Activated T-helper 9 cell treated with anti-CD3 and anti-CD28 coated beads, Interleukin-2, amount 50 U/mL, for 16 hours (primary cell): ENCODE measurements around the gene ARID3A.

Source experiments
- DNase-seq: peaks from one replicate; pipeline ENCODE4 v3.0.0-alpha.2; 2020; ENCODE audit warnings: low read depth

Gene ARID3A

DNA sequence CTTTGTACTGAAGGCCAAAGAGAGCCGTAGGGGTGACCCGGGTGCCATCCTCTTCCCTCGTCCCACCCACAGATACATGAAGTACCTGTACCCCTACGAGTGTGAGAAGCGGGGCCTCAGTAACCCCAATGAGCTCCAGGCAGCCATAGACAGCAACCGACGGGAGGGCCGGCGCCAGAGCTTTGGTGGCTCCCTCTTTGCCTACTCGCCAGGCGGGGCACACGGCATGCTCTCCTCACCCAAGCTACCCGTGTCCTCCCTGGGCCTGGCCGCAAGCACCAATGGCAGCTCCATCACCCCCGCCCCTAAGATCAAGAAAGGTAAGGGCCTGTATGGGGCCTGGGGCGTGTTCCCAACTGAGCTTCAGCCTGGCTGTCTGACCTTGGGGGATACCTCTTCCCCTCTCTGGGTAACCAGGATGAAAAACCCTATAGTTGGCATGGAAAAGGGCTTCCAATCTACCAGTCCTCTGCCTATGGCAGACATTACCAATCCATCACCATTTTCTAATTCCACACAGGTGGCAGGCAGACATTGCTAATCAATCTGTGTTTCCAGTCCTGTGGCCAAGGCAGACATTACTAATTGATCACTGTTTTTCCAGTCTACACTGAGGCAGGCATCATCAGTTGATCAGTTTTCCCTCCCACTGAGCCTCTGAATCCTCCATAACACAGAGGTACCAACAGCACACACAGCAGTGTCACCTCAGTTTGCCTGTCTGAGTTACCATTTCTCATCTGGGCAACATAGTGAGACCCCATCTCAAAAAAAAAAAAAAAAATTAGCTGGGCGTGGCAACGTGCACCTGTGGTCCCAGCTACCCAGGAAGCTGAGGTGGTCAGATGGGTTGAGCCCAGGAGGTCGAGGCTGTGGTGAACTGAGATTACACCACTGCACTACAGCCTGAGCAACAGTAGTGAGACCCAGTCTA, 39.2 kb downstream of the ARID3A start:
- no peak for DNase-seq

DNA sequence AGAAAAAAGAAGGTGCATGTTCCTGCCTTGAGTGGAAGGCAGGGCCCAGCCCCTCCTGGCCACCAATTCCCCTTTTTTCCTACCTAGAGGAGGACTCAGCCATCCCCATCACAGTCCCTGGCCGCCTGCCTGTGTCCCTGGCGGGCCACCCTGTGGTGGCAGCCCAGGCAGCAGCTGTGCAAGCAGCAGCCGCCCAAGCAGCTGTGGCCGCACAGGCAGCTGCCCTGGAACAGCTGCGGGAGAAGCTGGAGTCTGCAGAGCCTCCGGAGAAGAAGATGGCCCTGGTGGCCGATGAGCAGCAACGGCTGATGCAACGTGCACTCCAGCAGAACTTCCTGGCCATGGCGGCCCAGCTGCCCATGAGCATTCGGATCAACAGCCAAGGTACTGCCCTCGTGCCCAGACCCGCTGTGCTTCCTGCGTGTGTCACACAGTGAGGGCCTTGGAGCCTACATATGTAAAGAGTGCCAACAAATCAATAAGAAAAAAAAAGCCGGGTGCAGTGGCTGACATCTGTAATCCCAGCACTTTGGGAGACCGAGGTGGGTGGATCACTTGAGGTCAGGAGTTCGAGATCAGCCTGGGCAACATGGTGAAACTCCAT, 40.8 kb downstream of the ARID3A start:
- DNase-seq = no peak

DNA sequence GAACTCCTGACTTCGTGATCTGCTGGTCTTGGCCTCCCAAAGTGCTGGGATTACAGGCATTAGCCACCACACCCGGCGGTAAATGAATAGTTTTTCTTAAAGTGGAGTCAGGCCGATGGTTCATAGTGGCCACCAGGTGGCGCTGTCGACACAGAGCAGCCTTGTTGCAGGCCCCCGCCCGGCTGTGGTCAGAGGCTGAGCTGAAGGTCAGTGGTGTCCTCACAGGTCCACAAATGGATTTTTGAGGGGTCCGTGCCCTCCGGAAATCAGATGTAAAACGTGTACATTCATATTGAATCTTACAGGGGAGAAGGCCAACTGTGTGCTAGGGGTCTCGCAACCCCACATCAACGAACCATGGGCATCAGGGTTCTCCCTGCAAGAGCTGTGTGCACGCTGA, 44.9 kb downstream of the ARID3A start:
- DNase-seq = no peak

DNA sequence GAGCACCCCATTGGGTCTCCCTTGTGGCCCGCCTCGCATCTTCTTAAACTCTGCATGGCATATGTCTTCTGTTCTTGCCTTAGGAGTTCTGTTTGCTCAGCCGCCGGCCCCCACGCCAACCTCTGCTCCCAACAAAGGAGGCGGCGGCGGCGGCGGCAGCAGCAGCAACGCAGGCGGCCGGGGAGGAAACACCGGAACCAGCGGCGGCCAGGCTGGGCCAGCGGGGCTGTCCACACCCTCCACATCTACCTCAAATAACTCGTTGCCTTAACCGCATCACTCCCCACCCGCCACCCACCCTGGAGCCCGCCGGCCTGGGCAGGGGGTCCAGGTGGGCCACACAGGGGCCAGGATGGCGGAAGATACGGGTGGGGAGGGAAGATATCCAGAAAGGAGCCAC, 46.0 kb downstream of the ARID3A start:
- DNase-seq = no peak

DNA sequence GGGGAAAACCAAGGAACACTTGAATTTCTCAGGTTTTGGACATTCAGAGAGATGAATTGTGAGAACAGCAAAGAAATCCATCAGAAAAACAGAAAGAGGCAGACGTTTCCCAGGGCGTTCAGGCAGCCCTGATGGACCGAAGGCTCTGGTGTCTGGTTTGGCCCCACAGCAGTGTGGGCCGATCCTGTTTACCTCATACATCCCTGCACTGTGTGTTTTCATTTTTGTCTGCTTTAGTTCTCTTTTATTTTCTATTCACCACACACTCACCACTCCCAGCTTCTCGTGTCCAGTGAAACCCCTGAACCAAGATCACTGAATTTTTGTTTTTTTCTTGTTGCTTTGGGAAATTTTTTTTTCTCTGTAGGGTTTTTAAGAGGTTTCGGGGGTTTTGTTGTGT, 46.4 kb downstream of the ARID3A start:
- no peak for DNase-seq

DNA sequence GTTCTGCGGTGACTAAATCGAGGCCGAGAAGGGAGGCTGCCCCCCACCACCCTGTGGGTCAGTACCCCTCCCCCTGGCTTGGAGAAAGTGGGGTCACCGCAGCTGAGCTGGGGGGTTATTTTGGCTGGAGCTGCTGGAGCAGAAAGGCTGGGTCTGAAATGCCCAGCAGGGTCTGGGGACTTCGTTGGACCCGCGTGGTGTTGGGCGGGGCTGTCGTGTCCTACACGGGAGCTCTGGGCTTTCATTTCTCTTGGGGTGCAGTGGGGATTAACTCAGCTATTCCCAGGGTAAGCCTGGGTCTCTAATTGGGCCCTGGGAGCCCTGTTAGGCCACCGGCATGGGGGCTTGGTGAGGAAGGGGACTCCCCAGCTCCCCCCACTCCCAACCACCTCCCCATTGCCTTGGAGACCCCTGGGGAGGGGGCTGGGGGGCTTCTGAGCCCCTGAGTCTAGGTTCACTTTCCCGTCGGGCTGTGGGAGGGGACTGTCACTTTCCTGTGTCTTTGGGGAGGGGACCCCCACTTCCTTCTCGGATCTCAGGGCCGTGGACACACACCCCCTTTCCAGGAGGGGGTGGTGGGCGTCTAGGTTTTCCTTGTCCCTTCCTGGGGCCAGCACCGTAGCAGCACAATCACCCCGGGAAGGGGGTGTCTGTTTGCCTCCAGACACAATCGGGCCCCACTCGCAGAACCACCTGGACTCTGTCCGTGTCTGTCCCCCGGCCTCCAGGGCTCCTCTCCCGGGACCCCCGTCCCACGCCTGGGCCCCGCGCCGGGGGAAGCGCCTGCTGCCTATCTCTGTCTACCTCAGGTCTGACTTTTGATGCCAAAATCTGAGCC, 48.1 kb downstream of the ARID3A start:
- no peak for DNase-seq

DNA sequence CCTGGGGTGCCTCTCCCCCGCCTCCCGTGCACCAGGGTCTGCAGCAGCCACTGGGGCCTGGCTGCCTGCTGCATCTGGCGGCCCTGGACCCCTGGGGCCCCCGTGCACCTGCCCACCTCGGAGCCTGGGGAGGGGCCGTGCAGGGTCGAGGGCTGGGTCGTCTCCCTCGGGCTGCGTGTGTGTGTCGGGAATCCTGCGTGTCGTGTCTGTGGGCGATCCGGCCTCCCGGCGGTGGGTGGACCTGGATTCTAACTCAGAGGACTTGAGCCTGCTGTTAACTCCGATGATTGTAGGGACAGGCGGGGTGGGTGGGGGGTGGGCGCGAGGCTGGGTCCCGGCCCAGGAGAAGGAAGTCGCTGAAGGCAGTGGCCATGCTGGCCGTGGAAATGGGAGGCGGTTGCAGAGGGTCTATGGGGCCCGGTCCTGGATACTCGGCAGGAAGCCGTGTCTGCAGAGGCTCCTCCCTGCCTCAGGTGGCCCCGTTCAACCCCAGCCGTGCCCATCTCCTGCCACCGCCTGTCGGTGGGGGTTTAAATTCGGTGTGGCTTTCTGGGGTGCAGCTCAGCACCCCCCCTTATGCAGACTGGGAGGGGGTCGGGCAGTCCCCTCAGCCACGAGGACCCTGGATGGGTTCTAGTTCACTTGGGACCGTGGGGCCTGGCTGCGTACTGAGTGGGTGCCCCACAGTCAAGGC, 48.9 kb downstream of the ARID3A start:
- no peak for DNase-seq

DNA sequence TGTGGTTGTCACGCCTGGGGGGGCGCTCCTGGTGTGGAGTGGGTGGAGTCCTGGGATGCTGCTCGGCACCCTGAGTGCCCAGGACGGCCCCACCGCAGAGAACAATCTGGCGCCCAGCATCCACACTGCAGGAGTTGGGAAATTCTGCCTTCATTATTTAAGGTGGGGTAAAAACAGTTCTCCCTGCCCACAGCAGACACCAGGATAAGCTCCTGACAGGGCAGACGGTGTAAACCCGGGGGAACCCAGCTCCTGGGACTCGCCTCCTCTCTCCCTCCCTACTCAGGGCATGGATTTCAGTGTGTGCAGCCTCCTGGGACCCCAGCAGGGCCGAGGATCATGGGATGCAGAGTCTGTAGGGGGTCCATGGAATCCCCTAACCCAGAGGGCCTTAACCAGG, 50.6 kb downstream of the ARID3A start:
- DNase-seq = no peak

DNA sequence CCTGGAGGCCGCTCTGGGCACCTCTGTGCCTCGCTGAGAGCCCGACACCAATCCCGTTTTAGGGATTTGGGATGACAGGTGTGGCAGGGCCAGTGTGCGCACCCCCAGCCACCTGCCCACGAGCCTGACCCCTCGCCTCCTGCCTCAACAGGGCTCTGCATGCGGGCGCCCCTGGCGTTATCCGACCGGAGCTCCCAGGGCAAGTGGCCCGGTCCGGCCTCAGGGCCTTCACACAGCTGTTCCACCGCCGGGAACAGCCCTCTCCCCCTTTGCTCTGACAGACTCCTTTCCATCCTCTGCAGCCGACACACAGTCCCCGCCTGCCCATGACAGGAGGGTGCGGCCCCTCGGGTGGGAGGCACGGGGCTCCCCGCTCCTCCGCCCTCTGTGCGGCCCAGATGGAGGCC, 51.2 kb downstream of the ARID3A start:
- no peak for DNase-seq

DNA sequence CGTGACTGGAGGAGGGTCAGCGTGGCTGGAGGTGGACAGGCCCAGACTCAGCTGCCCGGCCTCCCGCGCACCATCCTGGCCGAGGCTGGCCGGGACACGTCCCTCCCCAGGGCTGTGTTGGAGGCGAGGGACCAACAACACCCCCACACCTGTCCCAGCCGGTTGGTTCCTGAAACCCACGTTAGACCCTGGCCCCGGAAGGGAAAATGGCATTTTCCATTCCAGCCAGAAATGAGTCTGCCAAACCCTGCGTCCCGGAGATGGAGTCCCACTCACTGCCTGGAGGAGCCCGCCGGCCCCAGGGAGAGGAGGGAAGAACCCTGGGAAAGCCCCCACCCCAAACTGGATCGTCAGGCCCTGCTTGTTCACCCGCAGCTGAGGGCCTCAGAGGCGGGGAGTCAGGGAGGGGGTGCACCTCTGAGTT, 53.5 kb downstream of the ARID3A start:
- no peak for DNase-seq

DNA sequence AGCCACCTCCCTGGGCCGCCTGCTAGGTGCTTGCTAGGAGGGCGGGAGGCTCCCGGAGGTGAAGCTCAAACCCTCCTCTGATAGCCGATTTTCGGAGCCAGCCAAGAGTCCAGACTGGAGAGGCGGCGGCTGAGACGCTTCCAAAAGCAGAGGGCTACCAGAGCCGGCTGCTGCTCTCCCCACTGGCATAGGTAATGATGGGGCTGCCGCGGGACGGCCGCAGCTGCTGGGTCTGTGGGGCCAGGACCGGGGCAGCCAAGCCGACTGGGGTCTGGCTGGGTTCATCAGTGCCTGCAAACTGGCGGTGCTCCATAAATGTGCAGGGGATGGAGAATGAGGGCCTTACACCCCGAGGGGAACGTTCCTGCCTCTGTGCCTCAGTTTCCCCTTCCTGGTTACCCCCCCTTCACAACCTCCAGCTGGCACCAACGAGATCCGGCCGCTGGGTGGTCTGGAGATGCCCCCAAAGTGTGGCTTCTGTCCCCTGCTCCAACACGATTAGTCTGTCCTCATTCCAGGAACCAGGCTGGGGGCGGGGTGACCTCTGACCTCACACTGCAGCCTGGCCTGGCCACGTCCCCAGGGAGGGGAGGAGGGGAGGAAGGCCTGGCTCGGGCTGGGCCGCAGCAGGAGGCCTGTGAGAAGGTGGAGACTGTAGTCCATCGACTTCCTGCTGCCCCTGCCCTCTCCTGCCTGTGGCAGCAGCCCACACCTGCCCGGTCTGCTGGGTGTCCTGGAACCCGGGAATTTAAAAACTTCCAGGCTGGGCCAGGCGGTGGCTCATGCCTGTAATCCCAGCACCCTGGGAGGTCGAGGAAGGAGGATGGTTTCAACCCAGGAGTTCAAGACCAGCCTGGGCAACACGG, 54.5 kb downstream of the ARID3A start:
- no peak for DNase-seq

DNA sequence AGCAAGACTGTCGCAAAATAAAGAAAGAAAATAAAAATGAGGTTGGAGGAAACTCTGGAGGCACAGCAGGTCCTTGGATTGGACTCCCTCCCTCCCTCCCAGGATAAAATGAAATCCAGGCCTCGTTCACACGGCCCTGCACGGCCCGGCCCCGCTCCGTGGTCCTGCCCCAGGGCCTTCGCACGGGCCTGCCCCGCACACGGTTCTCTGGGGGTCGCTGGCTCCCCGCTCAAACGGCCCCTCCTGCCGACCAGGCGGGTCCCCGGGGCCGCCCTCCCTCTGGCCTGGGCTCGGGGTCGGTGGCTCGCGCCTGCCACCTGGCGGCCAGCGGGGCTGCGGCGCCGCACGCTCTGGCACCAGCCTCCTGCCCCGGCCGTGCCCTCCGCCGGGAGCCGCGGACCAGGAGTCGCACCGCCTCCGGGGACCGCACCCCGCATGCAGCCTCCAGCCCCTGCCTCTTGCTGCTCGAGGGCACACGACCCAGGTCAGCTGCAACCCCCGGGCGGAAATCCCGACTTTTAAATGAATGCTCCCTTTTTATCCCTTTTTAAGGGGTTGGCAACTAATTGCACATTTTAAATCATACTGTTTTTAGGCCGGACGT, 56.8 kb downstream of the ARID3A start:
- peak; percentile 69 for DNase-seq

DNA sequence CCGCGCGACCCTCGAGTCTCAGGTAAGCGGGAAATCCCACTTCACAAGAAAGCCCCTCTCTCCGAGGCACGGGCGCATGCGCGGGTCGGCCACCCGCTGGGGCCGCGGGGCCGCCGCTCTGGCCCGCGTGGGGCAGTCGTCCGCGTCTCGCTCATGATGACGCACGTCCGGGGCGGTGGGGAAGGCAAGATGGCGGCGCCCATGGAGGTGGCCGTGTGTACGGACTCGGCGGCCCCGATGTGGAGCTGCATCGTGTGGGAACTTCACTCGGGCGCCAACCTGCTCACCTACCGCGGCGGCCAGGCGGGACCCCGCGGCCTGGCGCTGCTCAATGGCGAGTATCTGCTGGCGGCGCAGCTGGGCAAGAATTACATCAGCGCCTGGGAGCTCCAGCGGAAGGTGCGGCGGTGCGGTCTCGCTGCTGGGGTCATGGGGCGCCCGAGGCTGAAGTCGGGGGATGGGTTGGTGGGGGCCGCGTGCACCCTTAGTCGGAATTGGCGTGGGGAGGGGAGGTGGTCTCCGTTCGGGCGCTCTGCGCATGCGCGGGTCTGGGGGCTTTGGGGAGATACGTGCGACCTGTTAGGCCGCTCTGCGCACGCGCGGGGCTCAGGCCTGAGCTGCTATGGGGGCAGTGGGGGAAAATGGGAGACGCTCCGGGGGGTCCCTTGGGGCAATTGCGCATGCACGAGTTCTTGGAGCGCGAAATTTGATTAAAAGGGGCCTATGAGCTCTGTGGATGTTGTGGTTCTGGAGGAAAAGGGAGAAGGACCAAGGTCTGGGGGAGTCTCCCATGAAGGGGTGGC, 58.5 kb downstream of the ARID3A start, which contains the start of gene WDR18:
Gene WDR18 (plus strand): TSS at position 181 of the 803 bp plus-strand sequence. CDS start 9 bp downstream, at position 190.
- DNase-seq = peak; percentile 88

DNA sequence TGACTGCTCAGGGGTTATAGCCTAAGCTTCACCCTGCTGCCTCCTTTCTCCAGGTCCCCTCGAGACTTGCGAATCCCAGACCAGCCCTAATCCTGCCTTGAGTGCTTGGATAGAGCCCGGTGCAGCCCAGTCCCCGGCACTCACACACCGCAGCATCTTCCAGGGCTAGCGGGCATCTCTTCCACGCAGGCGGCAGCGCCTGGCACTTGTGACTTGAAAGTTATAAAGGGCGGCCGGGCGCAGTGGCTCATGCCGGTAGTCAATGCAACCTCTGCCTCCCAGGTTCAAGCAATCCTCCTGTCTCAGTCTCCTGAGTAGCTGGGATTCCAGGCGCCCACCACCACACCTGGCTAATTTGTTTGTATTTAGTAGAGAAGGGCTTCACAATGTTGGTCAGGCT, 60.2 kb downstream of the ARID3A start:
- DNase-seq = no peak

DNA sequence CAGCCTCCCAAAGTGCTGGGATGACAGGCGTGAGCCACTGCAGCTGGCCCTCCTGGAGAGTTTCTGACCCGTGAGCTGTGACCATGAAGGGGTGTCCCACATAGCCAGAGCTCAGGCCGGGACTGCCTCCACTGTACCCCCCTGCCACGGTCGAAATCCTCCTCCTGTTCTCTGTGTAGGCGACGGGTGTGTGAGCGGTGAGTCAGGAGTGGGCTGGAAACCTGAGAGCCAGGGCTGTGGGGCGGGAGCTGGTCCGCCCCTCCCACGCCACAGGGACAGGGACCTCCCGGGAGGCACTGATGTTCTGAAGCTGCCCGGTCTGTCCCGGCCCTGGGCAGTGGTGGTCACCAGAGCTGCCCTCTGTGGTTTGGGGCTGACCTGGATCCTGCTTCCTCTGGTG, 62.2 kb downstream of the ARID3A start:
- DNase-seq = no peak

DNA sequence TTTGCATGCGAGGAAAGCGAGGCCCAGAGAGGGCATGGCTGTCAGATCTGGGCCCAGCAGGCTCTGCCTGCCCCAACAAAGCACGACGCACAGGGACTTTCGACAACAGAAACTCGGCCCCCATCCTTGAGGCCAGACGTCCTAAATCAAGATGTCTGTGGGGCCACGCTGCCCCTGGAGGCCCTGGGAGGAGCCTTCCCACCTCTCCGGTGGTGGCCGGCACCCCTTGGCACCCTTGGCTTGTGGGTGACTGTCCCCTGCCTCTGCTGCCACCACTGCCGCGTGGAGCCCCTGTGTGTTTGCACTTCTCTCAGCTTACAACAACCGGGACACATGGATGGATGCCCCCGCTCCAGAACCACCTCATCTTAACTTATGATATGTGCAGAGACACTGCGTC, 62.7 kb downstream of the ARID3A start:
- DNase-seq = no peak

DNA sequence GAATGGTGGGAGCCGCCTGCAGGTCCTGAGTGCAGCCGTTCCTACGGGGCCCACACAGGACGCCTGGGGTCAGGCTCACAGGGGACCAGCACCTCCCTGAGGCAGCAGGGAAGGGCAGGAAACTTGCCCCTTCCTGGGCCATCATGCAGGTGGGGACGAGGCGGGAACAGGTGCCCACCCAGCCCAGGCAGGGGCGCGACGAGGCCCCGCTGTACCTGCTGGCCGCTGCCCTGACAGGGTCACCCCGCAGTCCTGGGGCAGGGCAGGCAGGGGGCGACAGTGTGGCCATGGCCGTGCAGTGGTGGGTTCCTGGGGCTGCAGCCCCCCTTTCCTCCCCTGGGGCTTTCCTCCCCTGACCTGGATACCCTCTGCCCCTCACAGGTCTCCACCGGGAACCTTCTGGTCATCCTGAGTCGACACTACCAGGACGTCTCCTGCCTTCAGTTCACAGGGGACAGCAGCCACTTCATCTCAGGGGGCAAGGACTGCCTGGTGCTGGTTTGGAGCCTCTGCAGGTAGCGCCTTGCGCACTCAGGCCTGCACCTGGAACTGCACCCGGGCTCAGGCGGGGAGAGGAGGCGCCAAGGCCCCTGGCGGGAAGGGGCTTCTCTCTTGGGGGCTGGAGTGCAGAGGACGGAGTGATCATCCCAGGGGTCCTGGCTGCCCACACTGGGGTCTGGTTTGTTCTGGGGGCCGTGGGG, 63.7 kb downstream of the ARID3A start:
- no peak for DNase-seq

DNA sequence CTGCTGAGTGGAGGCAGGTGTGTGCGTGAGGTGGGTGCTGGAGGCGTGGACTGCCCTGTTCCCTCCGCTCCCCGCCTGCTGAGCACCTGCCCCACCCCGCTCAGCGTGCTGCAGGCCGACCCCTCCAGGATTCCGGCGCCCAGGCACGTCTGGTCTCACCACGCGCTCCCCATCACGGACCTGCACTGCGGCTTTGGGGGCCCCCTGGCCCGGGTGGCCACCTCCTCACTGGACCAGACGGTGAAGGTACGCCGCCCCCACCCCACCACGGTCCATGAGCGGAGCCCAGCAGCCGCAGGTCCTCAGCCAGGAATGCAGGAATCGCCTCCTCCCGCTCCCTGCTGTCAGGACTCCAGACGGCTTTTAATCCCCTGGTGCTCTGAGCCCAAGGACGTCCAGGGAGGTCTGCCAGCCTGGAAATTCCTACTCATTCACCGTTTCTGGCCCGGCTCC, 64.3 kb downstream of the ARID3A start:
- no peak for DNase-seq

DNA sequence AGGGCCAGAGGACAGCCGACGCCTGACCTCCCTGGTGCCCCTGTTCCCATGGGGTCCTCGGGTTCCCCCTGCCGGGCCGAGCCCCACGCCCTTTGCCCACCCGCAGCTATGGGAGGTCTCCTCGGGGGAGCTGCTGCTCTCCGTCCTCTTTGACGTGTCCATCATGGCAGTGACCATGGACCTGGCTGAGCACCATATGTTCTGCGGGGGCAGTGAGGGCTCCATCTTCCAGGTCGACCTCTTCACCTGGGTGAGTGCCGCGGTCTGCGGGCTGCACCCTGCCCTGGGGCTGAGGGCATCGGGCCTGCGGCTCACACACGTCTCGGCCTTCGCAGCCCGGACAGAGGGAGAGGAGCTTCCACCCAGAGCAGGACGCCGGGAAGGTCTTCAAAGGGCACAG, 64.9 kb downstream of the ARID3A start:
- DNase-seq = no peak
